K562 (cell line): ENCODE measurements around the gene SHISA2. TPM values are rescaled to one million over a fixed set of nuclear protein-coding genes. Genes with fewer than 3 reads are reported as not detected.

ENCODE experiments used
- ATAC-seq: fragments of 200-7000 bp; cut with Tn5 transposase; 3 replicates; pipeline ENCODE4 v1.9.1; 2020; ENCODE audit warnings: moderate library complexity
- BruUV-seq: library from RNA; stranded (reverse); fragments of 400-500 nt; replicated peaks from 2 replicates; lab custom pipeline; 2021; lab: Mats Ljungman, UMichigan
- CTCF ChIA-PET: fragments of 300-600 bp; formaldehyde crosslinking; extraction: SDS; loops from one replicate; lab custom pipeline; 2021; ENCODE audit warnings: low intra/inter-chr PET ratio; lab: Yijun Ruan, JAX
- POLR2A ChIA-PET: fragments of 300-600, 350-650 bp; sonication (Branson Sonifier 250); formaldehyde crosslinking; extraction: SDS; loops from one replicate; lab custom pipeline; 2021; ENCODE audit warnings: antibody characterized with exemption, inconsistent platforms; lab: Yijun Ruan, JAX
- DNase-seq, 4 experiments: peaks; one replicate each; pipeline versions ENCODE4 v3.0.0 to v3.0.0-alpha.2; 2011 to 2018; ENCODE audit warnings: low spot score in 3 of 4, mixed read lengths in 3 of 4; ENCODE audit errors: extremely low read depth in 1 of 4
- FAIRE-seq: peaks from 2 replicates; lab custom pipeline; 2011; peaks lifted over from hg19 to GRCh38; lab: Jason Lieb, UNC
- H2AFZ ChIP-seq: 2 replicates; pipeline ENCODE4 v1.6.0; 2011; ENCODE audit warnings: low read depth, low read length, control low read depth, inconsistent platforms
- H3K27ac ChIP-seq: fragments of 200-600 bp; 3 replicates; pipeline ENCODE4 v1.8.0; 2011; ENCODE audit warnings: low read depth, mild to moderate bottlenecking, control low read depth, inconsistent platforms, low read length, moderate library complexity, mixed read lengths; ENCODE audit errors: extremely low read depth
- H3K27me3 ChIP-seq, 2 experiments: fragments of 300-600 bp in 1 of 2; 2 replicates in 1 of 2; 3 replicates in 1 of 2; pipeline versions ENCODE4 v1.6.0 to v1.8.0; 2011; ENCODE audit warnings: inconsistent platforms in 2 of 2, low read length in 2 of 2, mild to moderate bottlenecking in 1 of 2, mixed read lengths in 1 of 2, moderate library complexity in 1 of 2; ENCODE audit not compliant: control insufficient read depth in 2 of 2, insufficient read depth in 2 of 2
- H3K36me3 ChIP-seq: fragments of 300-600 bp; 3 replicates; pipeline ENCODE4 v1.8.0; 2011; ENCODE audit warnings: mild to moderate bottlenecking, low read length, inconsistent platforms; ENCODE audit not compliant: control insufficient read depth, insufficient read depth
- H3K4me1 ChIP-seq, 2 experiments: fragments of 200-600 bp in 1 of 2; replicated peaks in 1 of 2; 2 replicates in 1 of 2; 3 replicates in 1 of 2; pipeline versions ENCODE4 v1.5.1 to v1.8.0; 2011; ENCODE audit warnings: inconsistent platforms in 2 of 2, low read length in 2 of 2, mild to moderate bottlenecking in 1 of 2, mixed read lengths in 1 of 2, moderate library complexity in 1 of 2; ENCODE audit not compliant: control insufficient read depth in 2 of 2, insufficient read depth in 2 of 2
- H3K4me2 ChIP-seq: 2 replicates; pipeline ENCODE4 v1.6.1; 2011; ENCODE audit warnings: low read length, control low read depth, inconsistent platforms, mixed read lengths; ENCODE audit not compliant: insufficient read depth
- H3K4me3 ChIP-seq: fragments of 200-600 bp; sonication (generic), shearing (Covaris generic); 2 replicates; pipeline ENCODE4 v1.5.1; 2016; ENCODE audit warnings: control low read depth, inconsistent platforms
- H3K79me2 ChIP-seq: fragments of 200-600 bp; 3 replicates; pipeline ENCODE4 v1.8.0; 2011; ENCODE audit warnings: low read length, inconsistent platforms; ENCODE audit not compliant: control insufficient read depth, insufficient read depth
- H3K9ac ChIP-seq, 2 experiments: 2 replicates each; pipeline versions ENCODE4 v1.6.0 to v1.6.1; 2011; ENCODE audit warnings: low read depth in 2 of 2, low read length in 2 of 2, control low read depth in 1 of 2, inconsistent platforms in 1 of 2, mild to moderate bottlenecking in 1 of 2, mixed read lengths in 1 of 2; ENCODE audit not compliant: insufficient read depth in 1 of 2
- H3K9me1 ChIP-seq: one replicate; pipeline ENCODE4 v1.6.0; 2011; ENCODE audit warnings: inconsistent platforms, mild to moderate bottlenecking, low read length, moderate library complexity; ENCODE audit not compliant: control insufficient read depth, insufficient read depth
- H3K9me3 ChIP-seq: replicated peaks from 2 replicates; pipeline ENCODE4 v1.5.1; 2011; ENCODE audit warnings: low read depth, low read length, inconsistent platforms; ENCODE audit not compliant: control insufficient read depth, insufficient read depth
- H4K20me1 ChIP-seq: replicated peaks from 2 replicates; pipeline ENCODE4 v1.6.1; 2011; ENCODE audit warnings: low read length, inconsistent platforms, mixed read lengths; ENCODE audit not compliant: control insufficient read depth, insufficient read depth
- WGBS: fragments of 100-300 bp; shearing (Covaris generic); methylation state at CpG from one replicate; pipeline ENCODE4 v1.1.6; 2016; ENCODE audit warnings: low coverage, mixed read lengths; ENCODE audit not compliant: insufficient coverage; ENCODE audit errors: missing lambda C conversion rate; 5-methylcytosine and 5-hydroxymethylcytosine counted together
- in situ Hi-C: fragments of 300-500 bp; cut with MboI; formaldehyde crosslinking; loops from 4 replicates; pipeline ENCODE4 v1.15.0; 2018; ENCODE audit warnings: inconsistent platforms, mixed read lengths
- intact Hi-C: fragments of 100-400 bp; cut with micrococcal nuclease; formaldehyde crosslinking; loops from 2 replicates; pipeline ENCODE4 v1.14.2; 2022
- polyA plus RNA-seq, 8 experiments: library from polyadenylated mRNA; depleted of rRNA in 4 of 8; stranded (reverse) in 5 of 8; unstranded in 3 of 8; fragments of >200 nt; fragmentation: Nextera tagmentation in 2 of 8; fragmentation: Illumina TruSeq in 1 of 8; extraction: Ambion mirVana in 2 of 8; extraction: Trizol in 1 of 8; gene quantifications; 2 replicates each; pipeline versions ENCODE4 v1.2.1 to v1.2.3, GENCODE V29; 2011 to 2014; ENCODE audit warnings: inconsistent platforms in 1 of 8, missing spikeins in 1 of 8
- total RNA-seq, 7 experiments: library from RNA; depleted of rRNA in 6 of 7; stranded (reverse); fragments of >200 nt in 6 of 7; fragmentation: Illumina TruSeq in 2 of 7; extraction: Trizol in 2 of 7; gene quantifications; 2 replicates each; pipeline versions ENCODE4 v1.2.1 to v1.2.3, GENCODE V29; 2011 to 2021; ENCODE audit warnings: low replicate concordance in 1 of 7
- TF ChIP-seq, protein P1 (sequence below): sonication (generic); formaldehyde crosslinking; IDR thresholded peaks from 2 replicates; pipeline ENCODE4 v1.8.0; 2022; ENCODE audit warnings: mild to moderate bottlenecking, missing genetic modification reagents

Gene SHISA2
- total and polyA plus RNA-seq, 9 of the 15 experiments (the other 6 are each of a cell fraction or from before 2014, with no cell fraction given) = not detected

DNA sequence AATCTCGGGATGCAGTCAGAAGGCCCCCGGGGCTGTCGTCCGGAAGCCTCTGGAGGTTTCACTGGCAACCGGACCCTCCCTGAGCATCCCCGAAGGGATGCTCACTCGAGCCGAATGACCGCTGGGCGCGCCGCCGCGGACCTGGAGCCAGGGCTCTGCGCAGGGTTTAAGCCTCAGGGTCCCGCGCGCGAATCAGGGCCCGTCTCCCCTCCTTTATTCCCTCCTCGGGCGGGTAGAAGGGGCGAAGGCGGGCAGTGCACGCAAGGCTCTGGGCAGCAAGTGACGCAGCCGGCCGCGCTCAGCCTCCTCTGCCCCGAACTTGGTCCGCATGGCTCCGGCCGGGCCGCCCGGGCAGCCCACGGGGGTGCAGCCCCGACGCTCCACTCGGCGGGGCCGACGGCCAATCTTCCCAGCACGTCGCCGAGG lies 572 bp downstream of the SHISA2 start:
- DNase-seq (no peak), FAIRE-seq (no peak), ATAC-seq (no peak)
- H4K20me1 ChIP-seq = no peaks in the 10 kb centered on the region
- ChIA-PET POLR2A (no interaction called here), CTCF (no interaction called here)
- no peak overlapping the region for H3K9ac ChIP-seq
- peaks cover 0 to 22% of the 10 kb centered on the region in 2 experiments; a peak in 2 of 5 replicates for H3K27me3 ChIP-seq
- H3K4me2 ChIP-seq = no peak overlapping the region
- WGBS = 31% methylated on average over 12 of the region's 45 CpGs
- TF ChIP-seq, protein P1, sequence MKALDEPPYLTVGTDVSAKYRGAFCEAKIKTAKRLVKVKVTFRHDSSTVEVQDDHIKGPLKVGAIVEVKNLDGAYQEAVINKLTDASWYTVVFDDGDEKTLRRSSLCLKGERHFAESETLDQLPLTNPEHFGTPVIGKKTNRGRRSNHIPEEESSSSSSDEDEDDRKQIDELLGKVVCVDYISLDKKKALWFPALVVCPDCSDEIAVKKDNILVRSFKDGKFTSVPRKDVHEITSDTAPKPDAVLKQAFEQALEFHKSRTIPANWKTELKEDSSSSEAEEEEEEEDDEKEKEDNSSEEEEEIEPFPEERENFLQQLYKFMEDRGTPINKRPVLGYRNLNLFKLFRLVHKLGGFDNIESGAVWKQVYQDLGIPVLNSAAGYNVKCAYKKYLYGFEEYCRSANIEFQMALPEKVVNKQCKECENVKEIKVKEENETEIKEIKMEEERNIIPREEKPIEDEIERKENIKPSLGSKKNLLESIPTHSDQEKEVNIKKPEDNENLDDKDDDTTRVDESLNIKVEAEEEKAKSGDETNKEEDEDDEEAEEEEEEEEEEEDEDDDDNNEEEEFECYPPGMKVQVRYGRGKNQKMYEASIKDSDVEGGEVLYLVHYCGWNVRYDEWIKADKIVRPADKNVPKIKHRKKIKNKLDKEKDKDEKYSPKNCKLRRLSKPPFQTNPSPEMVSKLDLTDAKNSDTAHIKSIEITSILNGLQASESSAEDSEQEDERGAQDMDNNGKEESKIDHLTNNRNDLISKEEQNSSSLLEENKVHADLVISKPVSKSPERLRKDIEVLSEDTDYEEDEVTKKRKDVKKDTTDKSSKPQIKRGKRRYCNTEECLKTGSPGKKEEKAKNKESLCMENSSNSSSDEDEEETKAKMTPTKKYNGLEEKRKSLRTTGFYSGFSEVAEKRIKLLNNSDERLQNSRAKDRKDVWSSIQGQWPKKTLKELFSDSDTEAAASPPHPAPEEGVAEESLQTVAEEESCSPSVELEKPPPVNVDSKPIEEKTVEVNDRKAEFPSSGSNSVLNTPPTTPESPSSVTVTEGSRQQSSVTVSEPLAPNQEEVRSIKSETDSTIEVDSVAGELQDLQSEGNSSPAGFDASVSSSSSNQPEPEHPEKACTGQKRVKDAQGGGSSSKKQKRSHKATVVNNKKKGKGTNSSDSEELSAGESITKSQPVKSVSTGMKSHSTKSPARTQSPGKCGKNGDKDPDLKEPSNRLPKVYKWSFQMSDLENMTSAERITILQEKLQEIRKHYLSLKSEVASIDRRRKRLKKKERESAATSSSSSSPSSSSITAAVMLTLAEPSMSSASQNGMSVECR (CRISPR knock-in tag) = no peak
- no peaks in the 10 kb centered on the region; a peak in 1 of 5 replicates for H3K4me1 ChIP-seq
- intact Hi-C loops (no loop called here), in situ Hi-C loops (no loop called here)
- no peak overlapping the region for H2AFZ ChIP-seq
- no peaks in the 10 kb centered on the region for H3K9me3 ChIP-seq
- no TSS peak for BruUV-seq
- no peaks in the 10 kb centered on the region for H3K36me3 ChIP-seq
- no peaks in the 10 kb centered on the region for H3K79me2 ChIP-seq
- no peak overlapping the region for H3K4me3 ChIP-seq
- no peaks in the 10 kb centered on the region for H3K9me1 ChIP-seq
- H3K27ac ChIP-seq = no peak overlapping the region
